NOMO-1 (cell line): Measurements from ENCODE around the gene TMEM175.

Source experiments
- DNase-seq, 2 experiments: peaks; one replicate each; lab custom pipeline; 2025; ENCODE audit not compliant: unreplicated experiment in 2 of 2; lab: John Stamatoyannopoulos, UW

The TMEM175 gene

GRCh38 chr4:957231-957580, 24.9 kb downstream of the TMEM175 start:
- DNase-seq = no peak

- DNase-seq = no peak
Observed at GRCh38 chr4:957581-958313, 25.5 kb downstream of the TMEM175 start.

GRCh38 chr4:958314-958665, 26.0 kb downstream of the TMEM175 start:
- DNase-seq = no peak

GRCh38 chr4:958696-959337, 26.6 kb downstream of the TMEM175 start:
- no peak for DNase-seq

GRCh38 chr4:959338-960139, 27.3 kb downstream of the TMEM175 start:
- DNase-seq = no peak

GRCh38 chr4:960140-960635, 27.9 kb downstream of the TMEM175 start:
- DNase-seq = no peak

GRCh38 chr4:960636-961350, 28.5 kb downstream of the TMEM175 start:
- no peak for DNase-seq

GRCh38 chr4:961351-962230, 29.3 kb downstream of the TMEM175 start:
- no peak for DNase-seq

- no peak for DNase-seq
Observed at GRCh38 chr4:962231-963208, 30.3 kb downstream of the TMEM175 start.

GRCh38 chr4:963276-964225, 31.3 kb downstream of the TMEM175 start:
- DNase-seq = no peak

- no peak for DNase-seq
Observed at GRCh38 chr4:964346-965025, 32.2 kb downstream of the TMEM175 start.

- no peak for DNase-seq
Observed at GRCh38 chr4:965048-965765, 32.9 kb downstream of the TMEM175 start.

GRCh38 chr4:965766-966134, 33.5 kb downstream of the TMEM175 start:
- no peak for DNase-seq

GRCh38 chr4:966266-967112, 34.2 kb downstream of the TMEM175 start:
- DNase-seq = no peak

GRCh38 chr4:967113-968104, 35.1 kb downstream of the TMEM175 start:
- DNase-seq = no peak
